Activated naive CD4-positive, alpha-beta T cell treated with anti-CD3 and anti-CD28 coated beads for 36 hours (primary cell): ENCODE data around the gene RFX6. TPM values are rescaled to one million over a fixed set of nuclear protein-coding genes. Genes with fewer than 3 reads are reported as not detected.
"Not testable (repeated sequence)": the region's sequence is repeated elsewhere in the genome, so short reads cannot be mapped to it uniquely, and the experiment has no call there.

Experiments used
- CTCF ChIA-PET: fragments of 350-600 bp; sonication (Branson Sonifier 250); formaldehyde crosslinking; loops from one replicate; lab custom pipeline; 2021; ENCODE audit warnings: antibody characterized with exemption; lab: Charles Lee
- DNase-seq: peaks from one replicate; pipeline ENCODE4 v3.0.0-alpha.2; 2020
- H3K27ac Mint-ChIP-seq: one replicate; pipeline ENCODE4 v1.8.0; 2021; ENCODE audit warnings: mild to moderate bottlenecking, mixed read lengths
- H3K27me3 Mint-ChIP-seq: one replicate; pipeline ENCODE4 v1.8.0; 2021; ENCODE audit warnings: low read depth, mixed read lengths
- H3K36me3 Mint-ChIP-seq: one replicate; pipeline ENCODE4 v1.8.0; 2021; ENCODE audit warnings: low read depth, mixed read lengths
- H3K4me1 Mint-ChIP-seq: one replicate; pipeline ENCODE4 v1.8.0; 2021; ENCODE audit warnings: low read depth, mixed read lengths
- H3K4me3 Mint-ChIP-seq: one replicate; pipeline ENCODE4 v1.8.0; 2021; ENCODE audit warnings: mild to moderate bottlenecking, moderate library complexity, mixed read lengths
- H3K9me3 Mint-ChIP-seq: one replicate; pipeline ENCODE4 v1.8.0; 2021; ENCODE audit warnings: mixed read lengths
- intact Hi-C: fragments of 100-400 bp; cut with micrococcal nuclease; formaldehyde crosslinking; loops from one replicate; pipeline ENCODE4 v1.15.1; 2023
- total RNA-seq, 2 experiments: library from RNA; stranded (reverse); gene quantifications; one replicate each; pipeline ENCODE4 v1.2.3, GENCODE V29; 2021

The RFX6 gene
- total RNA-seq = not detected

- Mint-ChIP-seq H3K9me3 (no peaks in the 10 kb centered on the region), H3K4me1 (peaks cover 10% of the 10 kb centered on the region), H3K27me3 (peaks cover 25% of the 10 kb centered on the region), H3K27ac (no peak within 1 kb of the TSS), H3K4me3 (no peak within 1 kb of the TSS), H3K36me3 (no peaks in the 10 kb centered on the region)
- intact Hi-C loops = no loop called here
- CTCF ChIA-PET = no interaction called here
- DNase-seq = no peak
These were observed at the start of gene RFX6 for GRCh38 chr6:116876635-116877611. Gene RFX6, plus strand, starts transcription at chr6:116877242. Its CDS starts 34 bp downstream, at chr6:116877276.

GRCh38 chr6:116827561-116828240, 49.3 kb upstream of the RFX6 start:
- H3K9me3 Mint-ChIP-seq = peaks cover 10% of the 10 kb centered on the region
- no peaks in the 10 kb centered on the region for H3K4me1 Mint-ChIP-seq
- no peak overlapping the region for H3K27ac Mint-ChIP-seq
- intact Hi-C loops = no loop called here
- H3K27me3 Mint-ChIP-seq = no peaks in the 10 kb centered on the region
- H3K4me3 Mint-ChIP-seq = no peak overlapping the region
- CTCF ChIA-PET = no interaction called here
- no peaks in the 10 kb centered on the region for H3K36me3 Mint-ChIP-seq
- DNase-seq = no peak

- no peaks in the 10 kb centered on the region for H3K27me3 Mint-ChIP-seq
- no peaks in the 10 kb centered on the region for H3K4me1 Mint-ChIP-seq
- H3K27ac Mint-ChIP-seq = no peak within 1 kb of the TSS
- H3K9me3 Mint-ChIP-seq = peaks cover under 1% of the 10 kb centered on the region
- H3K36me3 Mint-ChIP-seq = no peaks in the 10 kb centered on the region
- no peak for DNase-seq
- intact Hi-C loops = no loop called here
- CTCF ChIA-PET = interaction anchor here (0.6 kb wide), 1 partner anchor 126 kb away, joined by 3 read pairs; no protein-coding TSS in a partner anchor
- H3K4me3 Mint-ChIP-seq = no peak within 1 kb of the TSS
These were observed 48.1 kb upstream of the RFX6 start, which contains the start of gene GPRC6A for GRCh38 chr6:116828983-116829382. Gene GPRC6A, minus strand, starts transcription at chr6:116829083. Its CDS starts 70 bp downstream, at chr6:116829013.

- H3K4me1 Mint-ChIP-seq, DNase-seq, H3K36me3 Mint-ChIP-seq, H3K27me3 Mint-ChIP-seq, H3K9me3 Mint-ChIP-seq, H3K27ac Mint-ChIP-seq, H3K4me3 Mint-ChIP-seq, CTCF ChIA-PET, intact Hi-C loops: not testable (repeated sequence)
These were observed 42.5 kb upstream of the RFX6 start for GRCh38 chr6:116834526-116834925.

- intact Hi-C loops = loop anchor here (5.0 kb wide), 1 partner anchor 406 kb away; no protein-coding TSS in a partner anchor
- peaks cover 6% of the 10 kb centered on the region for H3K27me3 Mint-ChIP-seq
- H3K27ac Mint-ChIP-seq = no peak overlapping the region
- CTCF ChIA-PET = no interaction called here
- H3K4me1 Mint-ChIP-seq = no peaks in the 10 kb centered on the region
- no peak overlapping the region for H3K4me3 Mint-ChIP-seq
- peaks cover 2% of the 10 kb centered on the region for H3K9me3 Mint-ChIP-seq
- DNase-seq = no peak
- no peaks in the 10 kb centered on the region for H3K36me3 Mint-ChIP-seq
These were observed 40.3 kb upstream of the RFX6 start for GRCh38 chr6:116836606-116837342.

GRCh38 chr6:116840091-116840490, 37.0 kb upstream of the RFX6 start:
- Mint-ChIP-seq H3K4me3 (no peak overlapping the region), H3K27ac (no peak overlapping the region), H3K27me3 (peaks cover 4% of the 10 kb centered on the region), H3K4me1 (no peaks in the 10 kb centered on the region), H3K36me3 (no peaks in the 10 kb centered on the region), H3K9me3 (peaks cover 2% of the 10 kb centered on the region)
- intact Hi-C loops = no loop called here
- CTCF ChIA-PET = no interaction called here
- DNase-seq = no peak

GRCh38 chr6:116842459-116842858, 34.6 kb upstream of the RFX6 start:
- Mint-ChIP-seq H3K9me3 (peaks cover 2% of the 10 kb centered on the region), H3K36me3 (no peaks in the 10 kb centered on the region), H3K4me1 (no peaks in the 10 kb centered on the region), H3K27ac (no peak overlapping the region), H3K4me3 (no peak overlapping the region), H3K27me3 (no peaks in the 10 kb centered on the region)
- DNase-seq = no peak
- intact Hi-C loops = no loop called here
- CTCF ChIA-PET = no interaction called here

- no peak overlapping the region for H3K4me3 Mint-ChIP-seq
- intact Hi-C loops = loop anchor here (1.0 to 5.0 kb wide), 3 partner anchors 68 to 311 kb away; partner anchors contain the start of gene RSPH4A
- CTCF ChIA-PET = interaction anchor here (1.3 kb wide), 1 partner anchor 68 kb away, joined by 3 read pairs; no protein-coding TSS in a partner anchor
- no peaks in the 10 kb centered on the region for H3K36me3 Mint-ChIP-seq
- H3K27me3 Mint-ChIP-seq = peaks cover 7% of the 10 kb centered on the region
- no peaks in the 10 kb centered on the region for H3K9me3 Mint-ChIP-seq
- no peak overlapping the region for H3K27ac Mint-ChIP-seq
- no peak for DNase-seq
- H3K4me1 Mint-ChIP-seq = no peaks in the 10 kb centered on the region
These were observed 29.8 kb upstream of the RFX6 start for GRCh38 chr6:116847227-116847626.

- no peaks in the 10 kb centered on the region for H3K36me3 Mint-ChIP-seq
- H3K27ac Mint-ChIP-seq = no peak overlapping the region
- peaks cover 27% of the 10 kb centered on the region for H3K9me3 Mint-ChIP-seq
- H3K4me3 Mint-ChIP-seq = no peak overlapping the region
- CTCF ChIA-PET = interaction anchor here (0.5 to 0.9 kb wide), 2 partner anchors 18 to 567 kb away, joined by 3 to 4 read pairs; no protein-coding TSS in a partner anchor
- intact Hi-C loops = no loop called here
- no peak for DNase-seq
- no peaks in the 10 kb centered on the region for H3K4me1 Mint-ChIP-seq
- H3K27me3 Mint-ChIP-seq = no peaks in the 10 kb centered on the region
These were observed 19.0 kb upstream of the RFX6 start for GRCh38 chr6:116858060-116858459.

- Mint-ChIP-seq H3K4me1 (no peaks in the 10 kb centered on the region), H3K27ac (no peak overlapping the region), H3K4me3 (no peak overlapping the region), H3K9me3 (peaks cover 19% of the 10 kb centered on the region), H3K27me3 (no peaks in the 10 kb centered on the region), H3K36me3 (no peaks in the 10 kb centered on the region)
- intact Hi-C loops = no loop called here
- DNase-seq = no peak
- CTCF ChIA-PET = no interaction called here
These were observed 17.8 kb upstream of the RFX6 start for GRCh38 chr6:116859264-116859663.

GRCh38 chr6:116866281-116866871, 10.7 kb upstream of the RFX6 start:
- no peak overlapping the region for H3K27ac Mint-ChIP-seq
- intact Hi-C loops = no loop called here
- H3K27me3 Mint-ChIP-seq = no peaks in the 10 kb centered on the region
- no peak overlapping the region for H3K4me3 Mint-ChIP-seq
- H3K36me3 Mint-ChIP-seq = no peaks in the 10 kb centered on the region
- no peaks in the 10 kb centered on the region for H3K4me1 Mint-ChIP-seq
- no peaks in the 10 kb centered on the region for H3K9me3 Mint-ChIP-seq
- CTCF ChIA-PET = no interaction called here
- no peak for DNase-seq
